Left lung (tissue), 10 donors: ENCODE data around the gene SNX5. TPM values are rescaled to one million over a fixed set of nuclear protein-coding genes. Genes with fewer than 3 reads are reported as not detected.

ENCODE experiments used
- ATAC-seq: fragments of 200-7000 bp; cut with Tn5 transposase; one replicate; pipeline ENCODE4 v1.9.1; 2020; ENCODE audit warnings: moderate library complexity
- DNase-seq, 4 donors: peaks; one replicate each; pipeline ENCODE4 v3.0.0-alpha.2; 2013 to 2020
- H3K27ac ChIP-seq, 2 donors: fragments of 200-600 bp; sonication (generic) in 1 of 2; one replicate each; pipeline versions ENCODE4 v1.5.0 to v1.8.0; 2020 to 2021
- H3K27me3 ChIP-seq, 2 donors: fragments of 200-600 bp; sonication (generic) in 1 of 2; one replicate each; pipeline versions ENCODE4 v1.5.0 to v1.8.0; 2020 to 2021
- H3K36me3 ChIP-seq, 2 donors: fragments of 200-600 bp; sonication (generic) in 1 of 2; one replicate each; pipeline versions ENCODE4 v1.5.0 to v1.8.0; 2020 to 2021
- H3K4me1 ChIP-seq, 2 donors: fragments of 200-600 bp; one replicate each; pipeline ENCODE4 v1.8.0; 2021
- H3K4me3 ChIP-seq, 2 donors: fragments of 200-600 bp; sonication (generic) in 1 of 2; one replicate each; pipeline versions ENCODE4 v1.5.0 to v1.8.0; 2020 to 2021; ENCODE audit warnings: mild to moderate bottlenecking in 1 of 2
- H3K9me3 ChIP-seq, 2 donors: fragments of 200-600 bp; sonication (generic) in 1 of 2; one replicate each; pipeline versions ENCODE4 v1.5.0 to v1.8.0; 2020 to 2021
- CTCF ChIP-seq, 2 donors: fragments of 200-600 bp; sonication (generic) in 1 of 2; IDR thresholded peaks; one replicate each; pipeline versions ENCODE4 v1.5.0 to v1.8.0; 2021; ENCODE audit warnings: antibody characterized with exemption in 2 of 2
- intact Hi-C, 2 donors: fragments of 100-400 bp; cut with DNase I; formaldehyde crosslinking; loops; one replicate each; pipeline versions ENCODE4 v1.11.2 to v1.14.2; 2022
- polyA plus RNA-seq, 6 donors: library from polyadenylated mRNA; unstranded; fragments of 120-200 nt; gene quantifications; one replicate each; pipeline ENCODE4 v1.2.1, GENCODE V29; 2013; ENCODE audit not compliant: insufficient read length in 6 of 6
- total RNA-seq, 2 donors: library from RNA; stranded (reverse); fragmentation: NEBNext Ultra II Directional; extraction: Animal tissue kit (Norgen Biotek cat#: 25700); gene quantifications; one replicate each; pipeline ENCODE4 v1.2.1, GENCODE V29; 2021
- donor health status: DM: no; HTN: yes; CAD: no.
- donor health status: DM: no; HTN: no; CAD: no.

The SNX5 gene
- total and polyA plus RNA-seq, 8 donors: 82.0 to 312 (median 247) TPM

DNA sequence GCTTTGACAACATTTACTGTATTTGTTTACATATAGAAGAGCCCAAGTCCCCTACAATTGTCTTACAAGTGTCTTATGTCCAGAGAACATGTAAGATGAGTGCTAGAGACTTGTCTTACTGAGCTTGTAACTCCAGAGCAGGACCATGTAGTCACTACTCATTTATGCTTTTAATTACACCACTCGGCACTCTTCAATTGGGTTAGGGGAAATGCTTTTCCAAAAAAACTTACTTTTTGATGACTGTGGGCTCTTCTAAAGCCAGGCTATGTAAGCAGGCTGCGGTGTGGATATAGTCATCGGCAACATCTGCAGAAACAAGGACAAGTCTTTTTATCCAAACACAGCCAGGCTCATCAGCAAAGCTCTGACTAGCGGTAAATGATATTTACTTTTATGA, 18.7 kb downstream of the SNX5 start:
- no peaks in the 10 kb centered on the region for H3K9me3 ChIP-seq
- no peak for TF ChIP-seq CTCF (IDR thresholded peaks at IDR 0.05)
- H3K4me1 ChIP-seq: peaks cover 0 to under 1% of the 10 kb centered on the region in 2 donors
- ATAC-seq (no peak), DNase-seq (no peak)
- no peak overlapping the region for H3K27ac ChIP-seq
- intact Hi-C loops: no loop called here
- no peaks in the 10 kb centered on the region for H3K27me3 ChIP-seq
- H3K4me3 ChIP-seq: no peak overlapping the region
- peaks cover 0 to 100% of the 10 kb centered on the region in 2 donors for H3K36me3 ChIP-seq

- Histone ChIP-seq H3K36me3 (peaks cover 0 to 100% of the 10 kb centered on the region in 2 donors), H3K4me3 (no peak overlapping the region), H3K9me3 (no peaks in the 10 kb centered on the region), H3K27ac (no peak overlapping the region), H3K27me3 (no peaks in the 10 kb centered on the region), H3K4me1 (no peaks in the 10 kb centered on the region)
- intact Hi-C loops: no loop called here
- DNase-seq (no peak), ATAC-seq (no peak)
- no peak for TF ChIP-seq CTCF (IDR thresholded peaks at IDR 0.05)
Measured at GRCh38 chr20:17948442-17948841, 20.2 kb downstream of the SNX5 start.

- Histone ChIP-seq H3K4me1 (no peaks in the 10 kb centered on the region), H3K27ac (no peak overlapping the region), H3K27me3 (no peaks in the 10 kb centered on the region), H3K36me3 (peaks cover 4 to 100% of the 10 kb centered on the region in 2 donors), H3K4me3 (no peak overlapping the region), H3K9me3 (no peaks in the 10 kb centered on the region)
- no peak for DNase-seq
- intact Hi-C loops: no loop called here
- no peak for TF ChIP-seq CTCF (IDR thresholded peaks at IDR 0.05)
- peak; percentile 44 for ATAC-seq
Measured at GRCh38 chr20:17947474-17947815, 21.1 kb downstream of the SNX5 start.

DNA sequence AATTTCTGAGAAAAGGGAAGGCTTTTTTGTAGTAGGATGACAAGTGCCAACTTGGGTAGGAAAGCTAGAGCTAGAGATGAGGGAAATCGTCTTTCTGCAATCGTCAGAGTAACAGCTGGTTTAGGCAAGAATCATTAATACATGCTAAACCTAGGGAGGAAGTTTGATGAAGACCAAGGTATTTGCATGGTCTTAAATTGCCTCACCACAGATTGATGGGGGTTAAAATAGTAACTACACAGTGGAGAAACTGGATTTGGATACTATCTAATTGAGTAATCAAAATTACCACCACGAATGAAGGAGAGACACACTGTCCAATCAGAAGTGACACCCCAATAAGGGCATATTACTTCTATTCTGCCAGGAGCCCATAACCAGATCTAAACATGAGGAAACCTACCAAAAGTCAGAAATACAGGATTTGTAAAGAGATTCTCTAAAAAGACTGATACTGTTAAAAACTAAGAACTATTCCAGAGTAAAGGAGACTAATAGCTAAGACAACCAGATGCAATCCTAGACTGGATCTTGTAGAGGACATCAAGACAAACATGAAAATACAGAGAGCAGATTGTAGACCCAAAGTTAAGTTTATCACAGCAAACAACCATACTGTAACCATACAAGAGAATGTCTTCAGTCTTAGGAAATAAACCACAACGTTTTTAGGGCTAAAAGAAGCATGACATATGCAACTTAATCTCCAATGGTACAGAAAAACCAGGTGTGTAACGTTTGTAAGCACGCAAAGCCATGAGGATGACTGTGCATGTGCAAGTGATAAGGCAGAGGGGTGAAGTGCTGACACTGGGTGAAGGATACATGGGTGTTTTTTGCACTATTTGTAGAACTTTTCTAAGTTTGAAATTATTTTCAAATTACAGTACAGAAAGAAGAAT, 21.8 kb downstream of the SNX5 start:
- no peak for DNase-seq
- Histone ChIP-seq H3K27ac (no peak overlapping the region), H3K4me3 (no peak overlapping the region), H3K9me3 (no peaks in the 10 kb centered on the region), H3K36me3 (peaks cover 4 to 100% of the 10 kb centered on the region in 2 donors), H3K27me3 (no peaks in the 10 kb centered on the region), H3K4me1 (no peaks in the 10 kb centered on the region)
- intact Hi-C loops: no loop called here
- no peak for TF ChIP-seq CTCF (IDR thresholded peaks at IDR 0.05)
- no peak for ATAC-seq

- no peak for TF ChIP-seq CTCF (IDR thresholded peaks at IDR 0.05)
- ATAC-seq (no peak), DNase-seq (no peak)
- peaks cover 4 to 100% of the 10 kb centered on the region in 2 donors for H3K36me3 ChIP-seq
- no peaks in the 10 kb centered on the region for H3K9me3 ChIP-seq
- intact Hi-C loops: no loop called here
- no peaks in the 10 kb centered on the region for H3K27me3 ChIP-seq
- no peak overlapping the region for H3K4me3 ChIP-seq
- no peaks in the 10 kb centered on the region for H3K4me1 ChIP-seq
- no peak overlapping the region for H3K27ac ChIP-seq
Measured at GRCh38 chr20:17946040-17946439, 22.6 kb downstream of the SNX5 start.
